HG03025 (cell line): ENCODE data around the gene PACSIN3.

Experiments
- ATAC-seq: cut with Tn5 transposase; IDR thresholded peaks from one replicate; pipeline ENCODE4 v1.9.1; 2021; ENCODE audit warnings: mild to moderate bottlenecking, moderate library complexity; ENCODE audit not compliant: unreplicated experiment, low FRiP score

Gene PACSIN3

GRCh38 chr11:47155879-47156278 lies 30.4 kb downstream of the PACSIN3 start:
- no peak for ATAC-seq

GRCh38 chr11:47154616-47155570 lies 31.3 kb downstream of the PACSIN3 start:
- ATAC-seq: no peak

GRCh38 chr11:47152953-47153950 lies 33.0 kb downstream of the PACSIN3 start:
- no peak for ATAC-seq

GRCh38 chr11:47152126-47152952 lies 33.9 kb downstream of the PACSIN3 start:
- ATAC-seq: no peak

- no peak for ATAC-seq
These were observed 36.5 kb downstream of the PACSIN3 start for GRCh38 chr11:47149782-47150181.

GRCh38 chr11:47148903-47149531 lies 37.2 kb downstream of the PACSIN3 start:
- no peak for ATAC-seq

- ATAC-seq: no peak
These were observed 38.0 kb downstream of the PACSIN3 start for GRCh38 chr11:47148270-47148669.

- ATAC-seq: no peak
These were observed 38.6 kb downstream of the PACSIN3 start for GRCh38 chr11:47147681-47148080.

GRCh38 chr11:47147250-47147649 lies 39.0 kb downstream of the PACSIN3 start:
- no peak for ATAC-seq

GRCh38 chr11:47144541-47144940 lies 41.7 kb downstream of the PACSIN3 start:
- ATAC-seq: no peak

- ATAC-seq: no peak
These were observed 42.9 kb downstream of the PACSIN3 start for GRCh38 chr11:47143322-47143721.

GRCh38 chr11:47139878-47140277 lies 46.4 kb downstream of the PACSIN3 start:
- ATAC-seq: no peak

- ATAC-seq: no peak
These were observed 48.8 kb downstream of the PACSIN3 start for GRCh38 chr11:47137476-47137875.

GRCh38 chr11:47136921-47137320 lies 49.3 kb downstream of the PACSIN3 start:
- ATAC-seq: no peak

- ATAC-seq: no peak
These were observed 49.9 kb downstream of the PACSIN3 start for GRCh38 chr11:47136327-47136726.

GRCh38 chr11:47132981-47133380 lies 53.3 kb downstream of the PACSIN3 start:
- ATAC-seq: no peak

GRCh38 chr11:47132490-47132889 lies 53.7 kb downstream of the PACSIN3 start:
- ATAC-seq: no peak

GRCh38 chr11:47131136-47131535 lies 55.1 kb downstream of the PACSIN3 start:
- no peak for ATAC-seq

GRCh38 chr11:47130543-47130942 lies 55.7 kb downstream of the PACSIN3 start:
- no peak for ATAC-seq
